GM23338 (cell line): ENCODE results near the gene KATNIP. TPM values are rescaled to one million over a fixed set of nuclear protein-coding genes. Genes with fewer than 3 reads are reported as not detected.

ENCODE experiments used
- ATAC-seq: fragments of 200-7000 bp; cut with Tn5 transposase; 3 replicates; pipeline ENCODE4 v1.9.1; 2020
- DNase-seq: peaks from one replicate; pipeline ENCODE4 v3.0.0-alpha.2; 2015; ENCODE audit warnings: low spot score
- H2AFZ ChIP-seq: fragments of 200-600 bp; sonication (generic); 2 replicates; pipeline ENCODE4 v1.8.0; 2016; ENCODE audit warnings: antibody characterized with exemption, mild to moderate bottlenecking, moderate library complexity
- H3F3A ChIP-seq: fragments of 200-600 bp; sonication (generic); replicated peaks from 2 replicates; pipeline ENCODE4 v1.8.0; 2017; ENCODE audit warnings: antibody characterized with exemption, mixed run types, low read depth
- H3K27ac ChIP-seq: fragments of 200-600 bp; sonication (generic); 2 replicates; pipeline ENCODE4 v1.6.1; 2016; ENCODE audit warnings: low read depth
- H3K27me3 ChIP-seq: fragments of 200-600 bp; sonication (generic); 2 replicates; pipeline ENCODE4 v1.8.0; 2016; ENCODE audit warnings: mild to moderate bottlenecking, mixed run types, moderate library complexity; ENCODE audit not compliant: insufficient read depth
- H3K36me3 ChIP-seq: fragments of 200-600 bp; sonication (generic); 2 replicates; pipeline ENCODE4 v1.8.0; 2016; ENCODE audit warnings: mild to moderate bottlenecking; ENCODE audit not compliant: insufficient read depth
- H3K4me1 ChIP-seq: fragments of 200-600 bp; sonication (generic); 2 replicates; pipeline ENCODE4 v1.8.0; 2016; ENCODE audit warnings: mild to moderate bottlenecking, moderate library complexity; ENCODE audit not compliant: insufficient read depth
- H3K4me2 ChIP-seq: fragments of 200-600 bp; sonication (generic); 2 replicates; pipeline ENCODE4 v1.7.1; 2017; ENCODE audit warnings: mixed run types
- H3K4me3 ChIP-seq: fragments of 200-600 bp; sonication (generic); 2 replicates; pipeline ENCODE4 v1.6.1; 2016; ENCODE audit warnings: mixed run types
- H3K79me2 ChIP-seq: fragments of 200-600 bp; sonication (generic); replicated peaks from 2 replicates; pipeline ENCODE4 v1.8.0; 2017; ENCODE audit warnings: mild to moderate bottlenecking; ENCODE audit not compliant: insufficient read depth
- H3K9me2 ChIP-seq: fragments of 200-600 bp; sonication (generic); 2 replicates; pipeline ENCODE4 v1.8.0; 2017; ENCODE audit not compliant: insufficient read depth
- H4K20me1 ChIP-seq: fragments of 200-600 bp; sonication (generic); replicated peaks from 2 replicates; pipeline ENCODE4 v1.8.0; 2017; ENCODE audit warnings: mild to moderate bottlenecking; ENCODE audit not compliant: insufficient read depth
- H3K27ac Mint-ChIP-seq: 2 replicates; pipeline ENCODE4 v1.8.0; 2020; ENCODE audit warnings: inconsistent platforms, mild to moderate bottlenecking, moderate library complexity, mixed read lengths
- H3K27me3 Mint-ChIP-seq: 3 replicates; pipeline ENCODE4 v1.8.0; 2022; ENCODE audit warnings: low read depth, mild to moderate bottlenecking, moderate library complexity, mixed read lengths, inconsistent platforms; ENCODE audit not compliant: insufficient read depth, poor library complexity
- H3K36me3 Mint-ChIP-seq: 3 replicates; pipeline ENCODE4 v1.8.0; 2021; ENCODE audit warnings: low read depth, mild to moderate bottlenecking, inconsistent platforms, moderate library complexity, mixed read lengths
- H3K4me1 Mint-ChIP-seq: 3 replicates; pipeline ENCODE4 v1.8.0; 2020; ENCODE audit warnings: mild to moderate bottlenecking, inconsistent platforms, mixed read lengths
- H3K4me3 Mint-ChIP-seq: 3 replicates; pipeline ENCODE4 v1.8.0; 2021; ENCODE audit warnings: moderate library complexity, mild to moderate bottlenecking, inconsistent platforms, mixed read lengths
- H3K9me3 Mint-ChIP-seq: 3 replicates; pipeline ENCODE4 v1.8.0; 2020; ENCODE audit warnings: moderate library complexity, mild to moderate bottlenecking, inconsistent platforms, mixed read lengths
- EZH2 ChIP-seq: fragments of 200-600 bp; sonication (generic); IDR thresholded peaks from one replicate; pipeline ENCODE4 v1.8.0; 2017; ENCODE audit warnings: antibody characterized with exemption, mild to moderate bottlenecking, low read depth; ENCODE audit not compliant: unreplicated experiment
- NANOG ChIP-seq: IDR thresholded peaks from 2 replicates; pipeline ENCODE4 v1.6.1; 2016; ENCODE audit warnings: antibody characterized with exemption, borderline replicate concordance
- POLR2AphosphoS5 ChIP-seq: IDR thresholded peaks from 2 replicates; pipeline ENCODE4 v1.6.1; 2016; ENCODE audit warnings: antibody characterized with exemption, low read depth
- ZNF114 ChIP-seq: fragments of 250-450 bp; sonication (Bioruptor Pico); IDR thresholded peaks from 2 replicates; pipeline ENCODE4 v1.5.0; 2020; ENCODE audit warnings: mild to moderate bottlenecking, moderate library complexity
- ZNF331 ChIP-seq: fragments of 250-450 bp; sonication (Bioruptor Pico); IDR thresholded peaks from 2 replicates; pipeline ENCODE4 v1.5.0; 2020; ENCODE audit warnings: low read depth, mild to moderate bottlenecking, moderate library complexity
- polyA plus RNA-seq: library from polyadenylated mRNA; unstranded; fragments of >200 nt; fragmentation: Nextera tagmentation; extraction: Ambion mirVana; gene quantifications from 2 replicates; pipeline ENCODE4 v1.2.1, GENCODE V29; 2016
- total RNA-seq: library from RNA; depleted of rRNA; stranded (reverse); fragments of >200 nt; shearing (Covaris generic); gene quantifications from 2 replicates; pipeline ENCODE4 v1.2.3, GENCODE V29; 2014
- TF ChIP-seq, protein P1 (sequence below), 2 experiments: fragments of 200-600 bp in 1 of 2; sonication (generic) in 1 of 2; conservative IDR thresholded peaks; 2 replicates each; pipeline versions ENCODE4 v1.5.1 to v1.6.1; 2016 to 2017; ENCODE audit warnings: antibody characterized with exemption in 2 of 2, low read depth in 2 of 2, mild to moderate bottlenecking in 2 of 2, moderate library complexity in 1 of 2
- TF ChIP-seq, protein P2 (sequence below): IDR thresholded peaks from 2 replicates; pipeline ENCODE4 v1.6.1; 2016; ENCODE audit warnings: antibody characterized with exemption
- TF ChIP-seq, protein P3 (sequence below): fragments of 250-450 bp; sonication (Bioruptor Pico); IDR thresholded peaks from 2 replicates; pipeline ENCODE4 v1.5.0; 2020; ENCODE audit warnings: mild to moderate bottlenecking, moderate library complexity

Gene KATNIP
- total and polyA plus RNA-seq, 2 experiments from 2014 or later: 7.0 to 11.8 TPM

DNA sequence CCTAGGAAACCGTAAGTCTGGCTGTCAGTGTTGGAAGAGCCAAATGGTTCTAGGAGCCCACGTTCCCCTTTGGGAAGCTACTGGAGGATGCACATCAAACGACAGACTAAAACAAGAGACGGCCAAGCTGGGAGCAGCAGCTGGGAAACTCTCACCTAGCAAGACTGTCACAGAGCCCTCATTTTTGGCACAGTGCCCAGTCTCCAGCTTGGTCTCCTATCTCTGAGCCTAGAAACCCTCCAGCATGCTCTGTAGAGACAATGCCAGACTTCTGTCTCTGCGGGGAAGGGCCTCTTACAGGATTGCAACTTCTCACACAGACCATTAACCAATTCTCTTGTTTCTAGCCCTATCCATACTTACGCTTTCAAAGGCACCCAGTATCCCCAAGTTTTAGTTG, 23.8 kb upstream of the KATNIP start:
- peaks cover 5% of the 10 kb centered on the region; the same call in 1 of the 2 replicates for H4K20me1 ChIP-seq
- no peak for DNase-seq
- ATAC-seq: no peak
- H3K79me2 ChIP-seq: no peaks in the 10 kb centered on the region
- no peak overlapping the region for H3K27ac ChIP-seq
- no peaks in the 10 kb centered on the region for H3K9me2 ChIP-seq
- no peaks in the 10 kb centered on the region for H3K27me3 ChIP-seq
- Mint-ChIP-seq H3K9me3 (no peaks in the 10 kb centered on the region), H3K27ac (no peak overlapping the region), H3K4me1 (no peaks in the 10 kb centered on the region), H3K4me3 (no peak overlapping the region), H3K27me3 (peaks cover 8% of the 10 kb centered on the region), H3K36me3 (peaks cover 77% of the 10 kb centered on the region)
- H3F3A ChIP-seq: no peaks in the 10 kb centered on the region
- no peaks in the 10 kb centered on the region for H3K4me1 ChIP-seq
- no peak for TF ChIP-seq EZH2
- no peak for TF ChIP-seq NANOG
- TF ChIP-seq, protein P1, sequence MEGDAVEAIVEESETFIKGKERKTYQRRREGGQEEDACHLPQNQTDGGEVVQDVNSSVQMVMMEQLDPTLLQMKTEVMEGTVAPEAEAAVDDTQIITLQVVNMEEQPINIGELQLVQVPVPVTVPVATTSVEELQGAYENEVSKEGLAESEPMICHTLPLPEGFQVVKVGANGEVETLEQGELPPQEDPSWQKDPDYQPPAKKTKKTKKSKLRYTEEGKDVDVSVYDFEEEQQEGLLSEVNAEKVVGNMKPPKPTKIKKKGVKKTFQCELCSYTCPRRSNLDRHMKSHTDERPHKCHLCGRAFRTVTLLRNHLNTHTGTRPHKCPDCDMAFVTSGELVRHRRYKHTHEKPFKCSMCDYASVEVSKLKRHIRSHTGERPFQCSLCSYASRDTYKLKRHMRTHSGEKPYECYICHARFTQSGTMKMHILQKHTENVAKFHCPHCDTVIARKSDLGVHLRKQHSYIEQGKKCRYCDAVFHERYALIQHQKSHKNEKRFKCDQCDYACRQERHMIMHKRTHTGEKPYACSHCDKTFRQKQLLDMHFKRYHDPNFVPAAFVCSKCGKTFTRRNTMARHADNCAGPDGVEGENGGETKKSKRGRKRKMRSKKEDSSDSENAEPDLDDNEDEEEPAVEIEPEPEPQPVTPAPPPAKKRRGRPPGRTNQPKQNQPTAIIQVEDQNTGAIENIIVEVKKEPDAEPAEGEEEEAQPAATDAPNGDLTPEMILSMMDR (conservative IDR thresholded peaks at IDR 0.05; ENCODE audit: low read depth in 2 of 2): no peak
- TF ChIP-seq, protein P2, sequence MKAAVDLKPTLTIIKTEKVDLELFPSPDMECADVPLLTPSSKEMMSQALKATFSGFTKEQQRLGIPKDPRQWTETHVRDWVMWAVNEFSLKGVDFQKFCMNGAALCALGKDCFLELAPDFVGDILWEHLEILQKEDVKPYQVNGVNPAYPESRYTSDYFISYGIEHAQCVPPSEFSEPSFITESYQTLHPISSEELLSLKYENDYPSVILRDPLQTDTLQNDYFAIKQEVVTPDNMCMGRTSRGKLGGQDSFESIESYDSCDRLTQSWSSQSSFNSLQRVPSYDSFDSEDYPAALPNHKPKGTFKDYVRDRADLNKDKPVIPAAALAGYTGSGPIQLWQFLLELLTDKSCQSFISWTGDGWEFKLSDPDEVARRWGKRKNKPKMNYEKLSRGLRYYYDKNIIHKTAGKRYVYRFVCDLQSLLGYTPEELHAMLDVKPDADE: no peak
- TF ChIP-seq ZNF114 (CRISPR knock-in tag): no peak
- no peak for TF ChIP-seq ZNF331 (CRISPR knock-in tag)
- no peak for TF ChIP-seq POLR2AphosphoS5
- TF ChIP-seq, protein P3, sequence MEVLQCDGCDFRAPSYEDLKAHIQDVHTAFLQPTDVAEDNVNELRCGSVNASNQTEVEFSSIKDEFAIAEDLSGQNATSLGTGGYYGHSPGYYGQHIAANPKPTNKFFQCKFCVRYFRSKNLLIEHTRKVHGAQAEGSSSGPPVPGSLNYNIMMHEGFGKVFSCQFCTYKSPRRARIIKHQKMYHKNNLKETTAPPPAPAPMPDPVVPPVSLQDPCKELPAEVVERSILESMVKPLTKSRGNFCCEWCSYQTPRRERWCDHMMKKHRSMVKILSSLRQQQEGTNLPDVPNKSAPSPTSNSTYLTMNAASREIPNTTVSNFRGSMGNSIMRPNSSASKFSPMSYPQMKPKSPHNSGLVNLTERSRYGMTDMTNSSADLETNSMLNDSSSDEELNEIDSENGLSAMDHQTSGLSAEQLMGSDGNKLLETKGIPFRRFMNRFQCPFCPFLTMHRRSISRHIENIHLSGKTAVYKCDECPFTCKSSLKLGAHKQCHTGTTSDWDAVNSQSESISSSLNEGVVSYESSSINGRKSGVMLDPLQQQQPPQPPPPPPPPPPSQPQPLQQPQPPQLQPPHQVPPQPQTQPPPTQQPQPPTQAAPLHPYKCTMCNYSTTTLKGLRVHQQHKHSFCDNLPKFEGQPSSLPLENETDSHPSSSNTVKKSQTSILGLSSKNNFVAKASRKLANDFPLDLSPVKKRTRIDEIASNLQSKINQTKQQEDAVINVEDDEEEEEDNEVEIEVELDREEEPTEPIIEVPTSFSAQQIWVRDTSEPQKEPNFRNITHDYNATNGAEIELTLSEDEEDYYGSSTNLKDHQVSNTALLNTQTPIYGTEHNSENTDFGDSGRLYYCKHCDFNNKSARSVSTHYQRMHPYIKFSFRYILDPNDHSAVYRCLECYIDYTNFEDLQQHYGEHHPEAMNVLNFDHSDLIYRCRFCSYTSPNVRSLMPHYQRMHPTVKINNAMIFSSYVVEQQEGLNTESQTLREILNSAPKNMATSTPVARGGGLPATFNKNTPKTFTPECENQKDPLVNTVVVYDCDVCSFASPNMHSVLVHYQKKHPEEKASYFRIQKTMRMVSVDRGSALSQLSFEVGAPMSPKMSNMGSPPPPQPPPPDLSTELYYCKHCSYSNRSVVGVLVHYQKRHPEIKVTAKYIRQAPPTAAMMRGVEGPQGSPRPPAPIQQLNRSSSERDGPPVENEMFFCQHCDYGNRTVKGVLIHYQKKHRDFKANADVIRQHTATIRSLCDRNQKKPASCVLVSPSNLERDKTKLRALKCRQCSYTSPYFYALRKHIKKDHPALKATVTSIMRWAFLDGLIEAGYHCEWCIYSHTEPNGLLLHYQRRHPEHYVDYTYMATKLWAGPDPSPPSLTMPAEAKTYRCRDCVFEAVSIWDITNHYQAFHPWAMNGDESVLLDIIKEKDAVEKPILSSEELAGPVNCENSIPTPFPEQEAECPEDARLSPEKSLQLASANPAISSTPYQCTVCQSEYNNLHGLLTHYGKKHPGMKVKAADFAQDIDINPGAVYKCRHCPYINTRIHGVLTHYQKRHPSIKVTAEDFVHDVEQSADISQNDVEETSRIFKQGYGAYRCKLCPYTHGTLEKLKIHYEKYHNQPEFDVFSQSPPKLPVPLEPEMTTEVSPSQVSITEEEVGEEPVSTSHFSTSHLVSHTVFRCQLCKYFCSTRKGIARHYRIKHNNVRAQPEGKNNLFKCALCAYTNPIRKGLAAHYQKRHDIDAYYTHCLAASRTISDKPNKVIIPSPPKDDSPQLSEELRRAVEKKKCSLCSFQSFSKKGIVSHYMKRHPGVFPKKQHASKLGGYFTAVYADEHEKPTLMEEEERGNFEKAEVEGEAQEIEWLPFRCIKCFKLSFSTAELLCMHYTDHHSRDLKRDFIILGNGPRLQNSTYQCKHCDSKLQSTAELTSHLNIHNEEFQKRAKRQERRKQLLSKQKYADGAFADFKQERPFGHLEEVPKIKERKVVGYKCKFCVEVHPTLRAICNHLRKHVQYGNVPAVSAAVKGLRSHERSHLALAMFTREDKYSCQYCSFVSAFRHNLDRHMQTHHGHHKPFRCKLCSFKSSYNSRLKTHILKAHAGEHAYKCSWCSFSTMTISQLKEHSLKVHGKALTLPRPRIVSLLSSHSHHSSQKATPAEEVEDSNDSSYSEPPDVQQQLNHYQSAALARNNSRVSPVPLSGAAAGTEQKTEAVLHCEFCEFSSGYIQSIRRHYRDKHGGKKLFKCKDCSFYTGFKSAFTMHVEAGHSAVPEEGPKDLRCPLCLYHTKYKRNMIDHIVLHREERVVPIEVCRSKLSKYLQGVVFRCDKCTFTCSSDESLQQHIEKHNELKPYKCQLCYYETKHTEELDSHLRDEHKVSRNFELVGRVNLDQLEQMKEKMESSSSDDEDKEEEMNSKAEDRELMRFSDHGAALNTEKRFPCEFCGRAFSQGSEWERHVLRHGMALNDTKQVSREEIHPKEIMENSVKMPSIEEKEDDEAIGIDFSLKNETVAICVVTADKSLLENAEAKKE (CRISPR knock-in tag): no peak
- peaks cover 52% of the 10 kb centered on the region for H3K36me3 ChIP-seq
- no peak overlapping the region for H3K4me3 ChIP-seq
- no peak overlapping the region for H3K4me2 ChIP-seq
- H2AFZ ChIP-seq: no peak overlapping the region
